HG02885 (cell line): Measurements from ENCODE around the gene HSPH1.
A peak's percentile ranks its signal among the peaks of the same experiment; 100 is the strongest.

Experiments
- ATAC-seq: cut with Tn5 transposase; IDR thresholded peaks from one replicate; pipeline ENCODE4 v1.9.1; 2021; ENCODE audit warnings: mild to moderate bottlenecking; ENCODE audit not compliant: unreplicated experiment, poor library complexity

Gene HSPH1

GRCh38 chr13:31161557-31162150 lies at the start of gene HSPH1:
Gene HSPH1 (minus strand): TSS chr13:31161904. CDS start chr13:31161582, 322 bp downstream.
- peak; percentile 80 for ATAC-seq

DNA sequence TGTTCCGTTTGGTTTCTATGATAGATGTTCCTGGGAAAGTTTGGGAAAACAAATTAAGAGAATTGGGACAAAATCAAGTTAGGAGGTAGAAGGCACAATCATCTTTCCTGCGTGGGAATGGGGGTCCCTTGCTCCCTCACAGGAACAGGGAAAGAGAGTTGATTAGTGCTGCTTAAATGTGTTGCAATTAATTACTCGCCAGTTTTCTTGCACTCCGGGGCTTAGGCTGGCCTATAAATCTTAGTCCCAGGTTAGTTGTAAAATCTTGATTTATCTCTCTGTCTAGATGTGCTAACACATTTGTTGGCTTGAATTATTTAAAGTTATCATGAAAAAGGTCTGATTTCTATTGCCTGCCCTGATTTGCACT lies 48.1 kb upstream of the HSPH1 start:
- no peak for ATAC-seq

GRCh38 chr13:31209172-31209840 lies 47.6 kb upstream of the HSPH1 start:
- no peak for ATAC-seq

DNA sequence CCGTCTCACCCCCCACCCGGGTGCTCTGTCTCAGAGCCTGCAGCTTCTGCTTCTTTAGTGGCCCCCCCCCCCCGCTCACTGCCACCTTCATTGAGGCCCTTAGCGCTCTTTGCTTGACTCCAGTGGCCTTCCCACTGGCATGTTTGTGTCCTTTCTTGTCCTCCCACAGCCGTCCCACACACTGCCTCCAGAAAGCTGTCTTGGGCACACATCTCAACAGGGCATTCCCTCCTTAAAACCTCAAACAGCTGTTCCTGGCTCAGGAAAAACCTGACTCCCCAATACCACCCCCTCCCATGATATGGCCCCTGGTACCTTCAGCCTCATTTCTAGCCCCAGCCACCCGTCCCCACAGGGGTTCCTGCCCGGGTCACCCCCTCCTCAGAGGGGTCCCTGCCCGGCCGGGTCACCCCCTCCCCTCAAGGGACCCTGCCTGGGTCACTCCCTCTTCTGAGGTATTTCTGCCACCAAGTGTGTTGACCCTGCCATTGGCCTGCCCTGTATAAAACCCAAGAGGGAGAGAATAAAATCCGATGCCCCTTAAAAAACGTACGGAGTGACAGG lies 46.9 kb upstream of the HSPH1 start:
- ATAC-seq = no peak

DNA sequence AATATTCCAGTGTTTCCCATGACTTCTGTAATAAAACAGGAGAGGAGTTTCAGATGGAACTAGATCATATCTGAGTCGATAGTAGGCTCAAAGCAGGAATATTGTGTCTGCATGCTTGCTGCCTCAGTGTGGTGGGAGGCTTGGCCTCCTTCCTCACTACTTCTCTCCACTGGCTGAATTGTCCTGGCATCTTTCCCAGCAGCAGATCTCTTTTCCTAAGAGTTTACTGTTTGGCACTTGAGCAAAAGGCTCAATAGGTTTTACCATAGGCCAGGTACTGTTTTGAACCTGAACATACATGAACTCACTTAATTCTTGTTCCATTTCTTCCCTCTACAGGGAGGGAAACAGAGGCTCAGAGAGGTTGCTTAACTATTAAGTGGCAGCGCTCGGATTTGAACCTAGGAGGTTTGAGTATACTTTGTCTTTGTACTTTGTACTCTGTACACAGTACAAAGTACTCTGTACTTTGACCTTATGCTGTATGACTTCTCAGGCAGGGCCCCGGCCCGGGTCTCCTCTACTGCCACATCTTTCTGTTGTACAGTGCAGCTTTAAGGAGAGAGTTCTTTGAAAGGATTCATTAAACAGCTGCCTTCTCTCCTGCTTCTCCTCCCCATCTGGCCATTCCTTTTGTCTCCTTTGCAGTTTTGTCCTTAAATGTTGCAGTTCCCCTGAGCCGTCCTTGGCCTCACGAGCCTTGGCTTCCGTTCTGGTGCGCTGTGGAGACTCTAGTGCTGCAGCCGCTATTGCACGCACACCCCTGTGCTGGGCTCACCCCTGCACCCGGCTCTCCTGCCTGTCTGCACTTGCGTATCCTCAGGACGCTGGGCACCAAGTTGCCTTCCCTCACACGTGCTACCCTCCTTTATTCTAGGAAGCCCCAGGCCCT lies 46.2 kb upstream of the HSPH1 start:
- ATAC-seq = no peak

DNA sequence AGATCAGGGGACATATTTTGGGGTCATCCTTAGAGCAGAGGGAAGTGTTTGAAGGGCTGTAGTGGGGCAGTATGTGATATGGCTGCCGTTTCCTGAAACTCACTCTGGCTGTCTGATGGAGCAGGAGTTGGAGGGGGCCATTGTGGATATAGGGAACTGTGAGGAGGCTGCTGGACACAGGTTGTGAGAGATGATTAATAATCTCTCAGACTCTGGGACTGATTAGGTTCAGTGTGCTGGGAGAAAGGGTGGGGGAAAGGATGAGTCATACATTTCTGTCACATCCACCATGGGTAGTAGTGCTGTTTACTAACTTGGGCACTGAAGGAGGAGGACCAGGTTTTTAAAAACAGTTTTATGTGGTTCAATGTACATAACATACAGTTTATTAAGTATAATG lies 42.9 kb upstream of the HSPH1 start:
- ATAC-seq = no peak

- no peak for ATAC-seq
These were observed 39.8 kb upstream of the HSPH1 start for GRCh38 chr13:31201341-31202031.

DNA sequence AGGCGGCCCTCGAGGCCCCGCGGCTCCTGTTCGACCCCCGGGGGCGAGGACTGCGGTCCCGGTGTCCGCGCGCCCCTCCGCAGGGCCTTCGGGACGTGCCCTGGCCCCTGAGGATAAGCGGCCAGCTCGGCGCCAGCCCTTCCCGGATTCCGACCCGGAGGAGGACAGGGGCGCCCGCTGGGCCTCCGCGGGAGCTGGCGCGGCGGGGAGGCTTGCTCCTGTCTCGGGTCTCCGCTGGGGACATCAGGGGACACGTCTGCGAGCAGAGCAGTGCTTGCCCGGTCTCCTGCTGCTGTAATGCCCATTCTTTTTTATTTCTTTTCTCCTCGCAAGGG lies 38.9 kb upstream of the HSPH1 start:
- peak; percentile 29 for ATAC-seq

DNA sequence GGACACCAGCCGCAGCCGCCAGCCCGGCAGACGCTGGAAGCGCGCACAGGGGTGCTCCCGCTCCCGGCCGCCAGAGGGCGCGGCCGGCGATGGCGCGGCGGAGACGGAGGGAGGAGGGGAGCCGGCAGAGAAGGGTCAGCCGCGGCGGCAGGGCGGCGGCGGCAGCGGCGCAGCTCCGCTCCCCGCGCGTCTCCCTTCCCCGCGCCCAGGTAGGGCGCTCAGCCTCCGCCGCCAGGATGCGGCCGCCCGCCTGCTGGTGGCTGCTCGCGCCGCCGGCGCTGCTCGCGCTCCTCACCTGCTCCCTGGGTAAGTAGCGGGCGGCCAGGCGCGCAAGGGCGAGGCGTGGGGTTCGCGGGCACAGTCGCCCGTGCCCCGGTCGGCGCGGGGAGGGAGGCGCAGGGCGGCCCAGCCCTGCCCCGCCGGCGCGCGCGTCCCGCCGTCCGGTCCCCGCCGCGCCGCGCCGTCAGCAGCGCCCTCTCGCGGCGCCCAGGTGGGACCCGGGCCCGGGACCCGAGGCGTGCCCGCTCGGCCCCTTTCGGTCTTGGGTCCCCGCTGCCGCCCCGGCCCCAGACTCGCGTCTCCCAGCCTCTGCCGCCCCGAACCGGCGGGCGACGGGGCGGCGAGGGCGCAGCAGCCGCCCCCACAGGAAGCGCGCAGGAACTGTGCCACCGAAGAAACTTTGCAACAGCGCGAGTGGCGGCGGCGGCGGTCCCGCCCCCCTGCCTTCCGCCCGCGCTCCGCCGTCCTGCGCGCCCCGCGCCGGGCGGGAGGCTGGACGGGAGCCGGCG lies 38.3 kb upstream of the HSPH1 start, which contains the start of gene B3GLCT:
Gene B3GLCT, plus strand, starts transcription at position 127 of the 788 bp plus-strand sequence. Its CDS starts 110 bp downstream, at position 237.
- ATAC-seq = peak; percentile 83

- no peak for ATAC-seq
These were observed 37.8 kb upstream of the HSPH1 start for GRCh38 chr13:31199527-31199848.

DNA sequence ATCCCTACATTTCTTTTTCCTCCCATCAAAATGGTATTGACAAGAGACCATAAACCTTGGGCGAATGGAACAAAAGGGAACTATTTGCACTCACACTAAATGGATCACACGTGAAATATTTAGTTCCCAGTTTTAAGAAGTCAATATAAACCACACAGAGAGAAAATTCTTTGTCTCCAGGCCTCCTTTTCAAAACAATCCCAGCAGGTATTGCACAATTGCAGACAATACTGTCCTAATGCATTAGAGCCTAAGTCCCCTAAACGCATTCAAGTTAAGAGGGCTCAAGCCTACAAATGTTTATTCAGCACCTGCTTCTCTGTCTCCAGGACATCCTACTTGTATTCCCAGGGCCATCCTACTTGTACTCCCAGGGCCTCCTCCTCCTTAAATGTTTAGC lies 36.8 kb upstream of the HSPH1 start:
- ATAC-seq = no peak

GRCh38 chr13:31196992-31197391 lies 35.3 kb upstream of the HSPH1 start:
- ATAC-seq = no peak

DNA sequence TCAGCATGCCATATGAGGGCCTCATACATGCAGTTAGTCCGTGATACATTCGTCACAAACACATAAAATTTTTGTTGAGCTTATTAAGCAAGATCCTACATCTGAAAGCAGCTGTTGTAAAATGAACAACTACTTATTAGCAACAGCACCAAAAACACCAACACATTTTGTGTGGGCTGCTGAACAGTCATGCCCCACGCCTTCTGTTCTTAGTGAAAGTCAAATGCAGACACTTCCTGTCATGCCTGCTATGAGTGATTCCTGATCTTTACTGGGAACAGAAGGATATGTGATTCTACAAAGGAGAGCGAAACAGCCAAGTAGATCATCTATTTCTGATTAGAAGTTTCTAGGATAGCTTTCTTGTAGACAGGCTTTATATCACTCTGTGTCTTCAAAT lies 33.9 kb upstream of the HSPH1 start:
- no peak for ATAC-seq

DNA sequence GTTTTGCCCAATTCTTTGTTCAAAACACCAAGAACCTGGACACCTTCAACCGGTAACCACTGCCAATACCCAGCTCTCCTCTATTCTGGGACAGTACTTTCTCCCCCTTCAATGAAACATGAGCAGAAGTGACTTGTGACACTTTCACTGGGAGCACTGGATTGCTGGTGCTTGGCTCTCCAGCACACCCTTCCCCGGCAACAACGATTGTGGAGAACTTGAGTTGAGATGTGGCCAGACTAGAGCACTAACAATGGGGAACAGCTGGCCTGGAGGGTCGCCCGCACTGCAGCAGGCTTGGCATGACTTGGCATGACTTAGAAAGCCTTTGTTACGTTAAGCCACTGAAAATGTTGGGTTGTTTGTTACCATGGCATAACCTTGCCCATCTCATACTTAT lies 30.6 kb upstream of the HSPH1 start:
- no peak for ATAC-seq

DNA sequence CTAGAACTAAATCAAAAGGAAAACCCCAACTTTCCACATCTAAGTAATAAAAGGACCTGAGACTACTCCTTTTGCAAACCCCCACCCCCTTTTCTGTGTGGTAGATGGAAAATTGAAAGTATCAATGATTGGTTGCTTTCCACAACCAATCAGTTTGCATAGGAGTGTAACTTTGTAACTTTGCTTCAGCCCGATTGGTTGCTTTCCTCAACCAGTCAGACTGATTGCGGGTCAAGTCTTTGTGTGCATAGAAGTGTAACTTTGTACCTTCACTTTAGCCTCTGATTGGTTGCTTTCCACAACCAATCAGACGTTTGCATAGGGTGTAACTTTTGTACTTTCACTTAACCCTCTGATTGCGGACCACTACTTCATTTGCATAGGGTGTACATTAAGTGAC lies 30.0 kb upstream of the HSPH1 start:
- no peak for ATAC-seq

DNA sequence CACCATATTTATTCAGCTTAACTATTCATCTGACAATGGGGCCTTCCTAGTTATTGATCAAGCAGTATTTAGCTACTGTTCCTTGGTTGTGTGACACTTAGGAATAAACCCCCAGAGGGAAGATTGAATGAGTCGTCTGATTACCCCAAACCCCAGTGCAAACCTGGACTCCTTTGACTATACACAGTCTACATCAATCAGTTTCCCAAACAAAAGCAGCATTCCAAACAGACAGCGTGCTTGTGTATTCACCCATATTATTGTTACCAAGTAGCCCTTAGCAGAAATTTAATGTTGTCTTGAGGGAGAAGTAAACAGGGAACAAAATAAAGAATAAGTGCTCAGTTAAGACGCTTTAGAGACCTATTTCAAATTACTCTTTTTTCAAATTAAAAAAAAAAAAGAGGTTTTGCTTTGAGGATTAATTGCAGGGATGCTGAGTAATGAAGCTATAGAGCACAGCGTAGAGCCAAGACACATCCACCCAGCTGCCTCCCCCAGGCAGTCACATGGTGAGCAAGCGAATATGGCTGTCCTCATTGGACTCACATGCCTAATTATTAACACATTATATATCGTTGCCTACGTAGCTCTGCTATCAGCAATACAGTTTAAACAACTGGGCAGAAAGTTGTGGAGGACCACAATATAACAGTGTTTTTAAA lies 23.4 kb upstream of the HSPH1 start:
- no peak for ATAC-seq

- ATAC-seq = no peak
These were observed 22.7 kb upstream of the HSPH1 start for GRCh38 chr13:31184451-31184850.

- ATAC-seq = no peak
These were observed 21.3 kb upstream of the HSPH1 start for GRCh38 chr13:31182987-31183386.

GRCh38 chr13:31179754-31180153 lies 18.1 kb upstream of the HSPH1 start:
- no peak for ATAC-seq
